Ovary (tissue), 3 donors: ENCODE data around the gene ASPM.

Experiments
- POLR2A ChIP-seq: fragments of 450-650 bp; IDR thresholded peaks from one replicate; pipeline ENCODE4 v1.6.1; 2017; ENCODE audit warnings: antibody characterized with exemption, mild to moderate bottlenecking, moderate library complexity
- TF ChIP-seq, protein P1 (sequence below), 3 donors: fragments of 450-650 bp in 2 of 3; fragments of 200-600 bp in 1 of 3; IDR thresholded peaks; one replicate each; pipeline versions ENCODE4 v1.5.1 to v1.8.0; 2016 to 2022; ENCODE audit warnings: antibody characterized with exemption in 3 of 3, mild to moderate bottlenecking in 1 of 3
- donor health status: DM: no; HTN: no; CAD: no.

GRCh38 chr1:197184190-197184589 is 37.7 kb upstream of the ASPM start:
- TF ChIP-seq, protein P1, sequence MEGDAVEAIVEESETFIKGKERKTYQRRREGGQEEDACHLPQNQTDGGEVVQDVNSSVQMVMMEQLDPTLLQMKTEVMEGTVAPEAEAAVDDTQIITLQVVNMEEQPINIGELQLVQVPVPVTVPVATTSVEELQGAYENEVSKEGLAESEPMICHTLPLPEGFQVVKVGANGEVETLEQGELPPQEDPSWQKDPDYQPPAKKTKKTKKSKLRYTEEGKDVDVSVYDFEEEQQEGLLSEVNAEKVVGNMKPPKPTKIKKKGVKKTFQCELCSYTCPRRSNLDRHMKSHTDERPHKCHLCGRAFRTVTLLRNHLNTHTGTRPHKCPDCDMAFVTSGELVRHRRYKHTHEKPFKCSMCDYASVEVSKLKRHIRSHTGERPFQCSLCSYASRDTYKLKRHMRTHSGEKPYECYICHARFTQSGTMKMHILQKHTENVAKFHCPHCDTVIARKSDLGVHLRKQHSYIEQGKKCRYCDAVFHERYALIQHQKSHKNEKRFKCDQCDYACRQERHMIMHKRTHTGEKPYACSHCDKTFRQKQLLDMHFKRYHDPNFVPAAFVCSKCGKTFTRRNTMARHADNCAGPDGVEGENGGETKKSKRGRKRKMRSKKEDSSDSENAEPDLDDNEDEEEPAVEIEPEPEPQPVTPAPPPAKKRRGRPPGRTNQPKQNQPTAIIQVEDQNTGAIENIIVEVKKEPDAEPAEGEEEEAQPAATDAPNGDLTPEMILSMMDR (IDR thresholded peaks at IDR 0.05) = no peak
- no peak for TF ChIP-seq POLR2A
